NOMO-1 (cell line): Measurements from ENCODE around the gene TSGA10IP.

Source experiments
- DNase-seq, 2 experiments: peaks; one replicate each; lab custom pipeline; 2025; ENCODE audit not compliant: unreplicated experiment in 2 of 2; lab: John Stamatoyannopoulos, UW

Gene TSGA10IP

DNA sequence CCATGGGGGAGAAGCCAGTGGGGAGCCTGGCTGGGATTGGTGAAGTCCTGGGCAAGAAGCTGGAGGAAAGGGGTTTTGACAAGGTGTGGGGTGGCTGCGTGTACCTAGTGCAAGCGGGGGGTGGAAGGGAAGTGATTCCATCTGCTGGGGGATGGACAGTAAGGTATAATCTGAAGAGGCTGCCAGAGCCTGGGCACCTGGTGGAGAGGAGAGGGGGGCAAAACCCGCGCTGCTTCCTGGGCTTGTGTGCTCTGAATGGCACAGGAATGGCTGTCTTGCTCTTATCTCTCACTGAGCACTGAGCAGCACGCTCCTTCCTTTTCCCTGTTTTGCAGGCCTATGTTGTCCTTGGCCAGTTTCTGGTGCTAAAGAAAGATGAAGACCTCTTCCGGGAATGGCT, 58.0 kb downstream of the TSGA10IP start:
- DNase-seq: no peak

DNA sequence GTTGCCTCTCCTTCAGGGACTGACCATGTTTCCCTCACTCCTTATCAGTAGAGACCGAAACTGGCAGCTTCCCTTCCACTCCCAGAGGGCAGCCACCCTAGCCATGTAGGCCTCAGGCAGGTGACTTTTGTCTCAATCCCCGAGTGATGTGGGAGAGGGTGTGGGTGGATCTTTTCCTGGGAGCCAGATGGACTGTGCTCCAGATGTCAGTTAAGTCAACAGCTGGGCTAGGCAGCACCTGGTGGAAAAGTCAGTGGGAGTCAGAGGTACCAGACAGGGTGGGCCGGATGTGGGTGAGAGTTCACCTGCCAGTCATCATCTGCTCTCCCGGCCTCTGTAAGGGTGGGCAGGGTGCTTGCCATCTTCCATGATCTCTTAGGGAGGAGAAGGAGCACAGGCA, 58.9 kb downstream of the TSGA10IP start:
- DNase-seq: no peak

DNA sequence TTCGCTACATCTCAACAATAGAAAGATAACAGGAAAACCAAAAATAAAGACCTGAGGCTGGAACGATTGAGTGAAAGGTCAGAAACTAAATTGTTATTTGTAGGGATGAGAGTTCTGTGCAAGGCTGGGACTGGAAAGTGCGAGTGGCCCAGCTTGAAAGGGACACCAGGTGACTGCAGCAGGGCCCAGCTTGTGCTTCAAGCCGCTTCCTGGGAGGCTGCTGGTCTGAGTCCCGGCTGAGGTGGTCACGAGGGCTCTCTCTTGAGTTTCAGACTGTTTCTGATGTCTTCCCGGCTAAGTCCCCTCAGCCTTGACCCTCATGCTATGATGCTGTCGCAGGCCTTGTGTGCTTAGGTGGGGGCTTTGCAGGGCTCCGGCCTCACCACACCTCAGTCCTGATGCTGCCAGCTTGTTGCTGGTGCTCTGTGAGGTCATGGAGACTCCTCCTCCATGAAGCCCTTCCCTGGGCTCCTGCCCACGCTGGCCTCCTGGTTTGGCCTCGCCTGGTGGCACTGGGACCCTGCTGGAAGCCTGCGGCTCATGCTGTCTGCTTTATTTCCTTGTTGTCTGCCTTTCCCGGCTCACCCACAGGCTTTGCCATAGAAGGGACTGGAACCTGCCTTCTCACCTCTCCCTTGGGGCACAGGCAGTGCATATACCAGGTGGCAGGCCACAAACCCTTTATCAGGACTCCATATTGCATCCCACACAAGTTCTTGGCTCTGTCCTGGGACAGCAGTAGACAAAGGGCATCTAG, 61.0 kb downstream of the TSGA10IP start:
- DNase-seq: no peak

DNA sequence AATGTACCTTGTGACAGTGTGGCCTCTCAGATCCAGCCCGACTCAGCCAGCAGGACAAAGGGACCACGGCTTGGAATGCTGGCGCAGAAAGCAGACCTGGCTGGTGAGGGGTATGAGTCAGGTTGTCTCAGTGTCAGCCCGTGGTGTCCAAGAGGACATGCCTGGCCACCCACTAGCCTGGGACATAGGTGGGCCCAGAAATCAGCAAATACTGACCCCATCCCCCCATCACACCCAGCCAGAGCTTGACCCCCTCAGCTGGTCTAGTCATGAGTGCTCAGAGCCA, 61.6 kb downstream of the TSGA10IP start:
- no peak for DNase-seq

DNA sequence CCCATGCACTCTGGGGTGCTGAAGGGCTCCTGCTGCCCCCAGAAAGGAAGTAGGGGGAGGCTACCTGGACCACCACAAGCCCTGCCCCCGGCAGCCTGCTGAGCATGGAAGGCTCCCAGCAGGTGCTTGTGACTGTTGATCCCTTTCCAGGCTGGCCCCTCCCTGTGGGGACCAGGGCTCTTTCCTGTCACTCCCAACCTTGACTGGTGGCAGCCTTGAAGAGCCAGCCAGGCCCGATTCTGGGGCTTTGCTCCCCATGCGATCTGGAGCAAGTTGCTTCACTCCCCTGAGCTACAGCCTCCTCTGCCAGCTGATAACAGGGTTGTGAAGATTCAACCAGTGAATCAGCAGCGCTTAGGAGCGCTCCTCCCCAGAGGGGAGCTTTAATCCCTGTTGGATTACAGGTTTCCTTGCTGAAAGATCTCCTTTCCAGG, 61.9 kb downstream of the TSGA10IP start:
- DNase-seq: no peak

- DNase-seq: no peak
Observed at GRCh38 chr11:66008095-66008467, 62.8 kb downstream of the TSGA10IP start.

GRCh38 chr11:66008468-66009101, 63.3 kb downstream of the TSGA10IP start:
- no peak for DNase-seq
